SHP77 (cell line): ENCODE results near the gene RALGPS1.
"Not testable (repeated sequence)": the region's sequence is repeated elsewhere in the genome, so short reads cannot be mapped to it uniquely, and the experiment has no call there.

Source experiments
- DNase-seq, 2 experiments: peaks; one replicate each; lab custom pipeline; 2025; lab: John Stamatoyannopoulos, UW

Gene RALGPS1

DNA sequence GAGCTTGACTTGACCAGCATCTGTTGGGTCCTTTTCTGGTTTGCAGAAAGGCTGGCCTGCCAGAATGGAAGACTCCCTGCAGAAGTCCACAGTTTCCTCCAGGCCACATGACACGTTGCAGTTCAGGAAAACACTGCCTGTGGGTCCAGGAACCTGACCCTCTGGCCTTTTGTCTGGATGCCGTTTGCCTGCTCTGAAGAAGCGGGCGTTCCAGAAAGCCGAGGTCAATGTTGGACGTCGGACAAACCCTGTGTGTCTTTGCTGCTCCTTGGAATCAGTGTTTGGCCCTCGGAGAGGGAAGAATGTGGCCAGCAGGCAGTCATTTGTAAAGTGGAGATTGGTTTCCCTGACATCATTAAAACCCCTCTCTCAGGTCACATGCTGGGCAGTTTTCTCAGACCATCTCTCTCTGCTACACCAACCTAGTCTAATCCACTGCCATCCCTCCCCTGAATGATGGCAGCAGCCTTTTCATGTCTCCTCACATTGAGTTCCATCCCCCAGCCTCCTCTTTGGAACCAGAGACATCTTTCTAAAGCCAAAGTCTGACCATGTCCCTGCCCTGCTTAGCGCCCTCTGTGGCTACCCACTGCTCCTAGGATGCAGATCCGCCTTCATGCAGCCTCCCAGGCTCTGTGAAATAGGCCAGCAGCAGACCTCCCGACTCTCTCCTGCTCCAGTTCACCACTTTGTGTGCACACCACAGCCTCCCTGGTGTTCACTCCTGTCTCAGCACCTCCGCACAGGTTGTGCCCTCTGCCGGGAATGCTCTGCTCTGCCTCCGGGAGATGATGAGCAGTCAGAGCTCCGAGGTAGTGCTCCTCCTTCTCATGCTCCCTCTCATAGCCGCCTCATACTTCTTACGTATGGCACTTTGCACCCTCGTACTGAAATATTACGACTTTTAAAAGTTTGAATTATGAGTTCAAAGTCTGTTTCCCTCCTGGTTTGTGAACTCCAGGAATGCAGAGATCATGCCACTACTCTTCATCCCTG is 75.6 kb downstream of the RALGPS1 start:
- DNase-seq, result no peak

DNA sequence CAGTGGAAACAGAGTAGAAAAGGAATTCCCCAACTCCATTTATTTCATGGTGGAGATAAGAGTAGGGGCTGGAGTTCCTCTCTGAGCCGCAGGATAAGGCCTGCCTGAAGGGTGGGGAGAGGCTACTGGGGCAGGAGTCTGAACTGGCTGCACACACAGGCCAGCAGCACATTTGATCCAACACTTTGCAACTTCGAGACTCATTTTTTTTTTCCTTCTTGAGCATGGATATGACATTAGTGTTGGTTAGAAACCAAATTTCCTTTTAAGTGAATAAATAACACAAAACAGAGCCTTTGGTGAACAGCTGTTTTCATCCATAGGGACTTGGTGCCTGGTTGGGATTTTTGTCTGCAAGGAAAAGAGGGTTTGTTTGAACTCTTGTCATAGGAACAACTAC is 76.6 kb downstream of the RALGPS1 start:
- no peak for DNase-seq

DNA sequence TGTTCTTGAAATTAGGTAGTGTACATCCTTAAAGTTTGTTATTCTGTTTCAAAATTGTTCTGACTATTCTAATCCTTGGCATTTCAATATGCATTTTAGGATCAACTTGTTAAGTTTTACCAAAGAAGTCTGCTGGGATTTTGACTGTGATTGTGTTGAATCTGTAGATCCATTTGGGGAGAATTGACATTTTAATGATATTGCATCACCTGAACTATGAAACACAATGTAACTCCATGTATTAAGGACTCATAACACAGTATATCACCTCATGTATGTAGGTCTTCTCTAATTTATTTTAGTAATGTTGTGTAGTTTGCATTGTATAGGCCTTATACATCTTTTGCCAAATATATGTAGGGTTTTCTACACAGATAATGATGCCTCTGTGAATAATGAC is 77.8 kb downstream of the RALGPS1 start:
- DNase-seq, result no peak

DNA sequence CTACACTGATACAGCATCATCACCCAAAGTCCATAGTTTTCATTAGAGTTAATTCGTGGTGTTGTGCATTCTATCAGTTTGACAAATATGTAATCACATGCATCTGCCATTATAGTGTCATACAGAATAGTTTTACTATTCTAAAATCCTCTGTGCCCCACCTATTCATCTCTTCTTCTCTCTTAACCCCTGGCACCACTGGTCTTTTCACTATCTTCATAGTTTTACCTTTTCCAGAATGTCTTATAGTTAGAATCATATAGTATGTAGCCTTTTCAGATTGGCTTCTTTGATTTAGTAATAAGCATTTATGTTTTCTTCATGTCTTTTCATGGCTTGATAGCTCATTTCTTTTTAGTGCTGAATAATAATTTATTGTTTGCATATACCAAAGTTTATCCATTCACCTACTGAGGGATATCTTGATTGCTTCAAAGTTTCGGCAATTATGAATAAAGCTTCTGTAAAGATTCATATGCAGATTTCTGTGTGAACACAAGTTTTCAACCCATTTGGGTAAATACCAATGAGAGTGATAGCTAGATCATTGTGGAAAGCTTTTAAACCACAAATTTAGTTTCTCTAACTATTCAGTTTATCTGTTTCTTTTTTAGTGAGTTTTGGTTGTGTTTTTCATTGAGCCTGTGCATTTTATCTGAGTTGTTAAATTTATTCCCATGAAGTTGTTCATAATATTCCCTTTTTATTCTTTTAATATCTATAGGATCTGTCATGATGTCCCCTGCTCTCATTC is 84.9 kb downstream of the RALGPS1 start:
- DNase-seq, result no peak

DNA sequence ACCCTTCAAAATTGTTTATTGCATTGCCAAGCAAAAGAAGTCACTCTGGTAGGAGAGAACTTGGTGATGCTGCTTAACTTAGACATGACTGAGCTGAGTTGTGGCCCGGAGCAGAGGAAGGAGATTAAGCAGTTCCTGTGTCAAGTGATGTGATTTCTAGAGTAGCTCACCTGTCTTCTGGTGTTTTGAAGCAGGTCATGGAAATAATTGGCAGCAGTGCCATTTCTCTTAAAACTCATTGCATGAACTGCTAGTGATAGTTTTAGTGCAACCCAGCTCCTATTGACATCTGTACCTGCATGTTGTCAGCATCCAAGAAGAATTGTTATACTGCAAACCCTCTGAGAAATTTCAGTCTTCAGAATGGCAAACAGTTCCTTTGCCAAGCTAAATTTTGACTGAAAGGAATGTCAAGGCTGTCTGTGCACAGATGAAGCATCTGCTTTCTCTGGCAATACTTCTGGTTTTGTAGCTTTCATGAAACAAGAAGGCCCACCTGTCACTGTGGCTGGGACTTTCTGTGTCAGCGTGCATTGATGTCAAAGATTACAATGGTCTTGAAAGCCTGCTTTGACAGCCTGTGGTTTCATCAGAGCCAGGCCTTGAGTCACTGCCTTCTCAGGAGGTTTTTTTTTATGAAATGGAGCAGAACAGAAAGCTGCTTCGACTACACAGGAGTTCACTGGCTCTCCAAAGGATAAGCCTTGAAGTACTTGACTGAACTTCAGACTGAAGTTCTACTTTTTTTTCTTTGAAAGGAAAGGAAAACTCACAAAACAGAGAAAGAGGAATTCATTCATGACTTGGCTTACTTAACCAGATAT is 90.6 kb downstream of the RALGPS1 start:
- no peak for DNase-seq

DNA sequence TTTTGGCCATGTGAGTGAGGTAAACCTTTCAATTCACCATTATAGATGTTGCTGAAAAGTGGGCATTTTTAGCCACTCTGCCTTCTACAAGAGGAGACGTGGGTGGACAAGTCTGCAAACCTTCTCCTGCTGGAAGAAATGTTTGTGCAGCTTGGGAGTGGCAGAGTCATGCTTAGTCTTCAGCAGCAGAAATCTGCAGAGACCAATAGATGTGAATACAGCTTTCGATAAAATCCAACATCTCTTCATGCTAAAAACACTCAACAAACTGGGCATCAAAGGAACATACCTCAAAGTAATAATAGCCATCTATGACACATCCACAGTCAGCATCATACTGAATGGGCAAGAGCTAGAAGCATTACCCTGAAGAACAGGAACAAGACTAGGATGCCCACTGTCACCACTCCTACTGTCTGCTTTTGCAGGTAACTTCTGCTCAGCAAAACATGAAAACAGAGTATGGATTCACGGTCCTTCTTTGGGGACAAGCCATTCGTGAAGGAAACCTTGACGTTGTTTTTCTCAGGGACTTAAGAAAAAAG is 91.3 kb downstream of the RALGPS1 start:
- DNase-seq, result no peak

DNA sequence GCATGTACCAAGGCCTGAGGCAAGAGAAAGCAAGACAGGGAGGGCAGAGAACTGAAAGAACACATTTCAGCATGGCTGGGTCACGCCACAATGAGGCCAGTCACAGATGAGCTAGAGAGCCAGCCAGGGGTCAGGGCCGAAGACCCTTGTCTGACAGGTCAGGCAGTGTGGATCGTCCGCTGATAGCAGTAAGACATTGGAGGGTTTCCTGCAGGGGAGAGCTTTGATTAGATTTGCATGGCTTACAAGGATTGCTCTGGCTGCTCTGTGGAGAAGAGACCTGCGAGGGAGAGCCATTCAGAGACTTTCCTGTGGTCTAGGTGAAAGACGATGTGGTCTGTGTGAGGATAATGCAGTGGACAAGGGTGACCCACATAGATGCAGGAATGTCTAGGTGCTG is 93.1 kb downstream of the RALGPS1 start:
- no peak for DNase-seq

DNA sequence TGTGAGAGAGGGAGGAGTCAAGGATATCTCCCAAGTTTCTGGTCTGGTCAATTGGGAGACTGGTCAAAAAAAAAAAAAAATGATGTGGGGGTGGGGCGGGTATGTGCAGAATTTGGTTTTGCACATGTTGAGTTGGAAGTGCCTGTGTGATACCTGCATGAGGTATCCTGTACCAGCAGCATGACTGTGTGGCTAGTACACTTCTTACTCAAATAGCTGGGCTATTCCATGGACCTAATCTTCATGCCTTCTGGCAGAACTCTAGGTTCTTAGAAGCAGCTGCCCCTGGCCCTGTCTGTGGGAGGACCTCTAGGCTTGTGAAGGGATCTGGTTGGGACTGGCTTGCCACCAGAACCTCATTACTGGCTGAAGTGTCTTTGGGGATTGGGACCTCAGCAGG is 93.5 kb downstream of the RALGPS1 start:
- DNase-seq, result no peak

DNA sequence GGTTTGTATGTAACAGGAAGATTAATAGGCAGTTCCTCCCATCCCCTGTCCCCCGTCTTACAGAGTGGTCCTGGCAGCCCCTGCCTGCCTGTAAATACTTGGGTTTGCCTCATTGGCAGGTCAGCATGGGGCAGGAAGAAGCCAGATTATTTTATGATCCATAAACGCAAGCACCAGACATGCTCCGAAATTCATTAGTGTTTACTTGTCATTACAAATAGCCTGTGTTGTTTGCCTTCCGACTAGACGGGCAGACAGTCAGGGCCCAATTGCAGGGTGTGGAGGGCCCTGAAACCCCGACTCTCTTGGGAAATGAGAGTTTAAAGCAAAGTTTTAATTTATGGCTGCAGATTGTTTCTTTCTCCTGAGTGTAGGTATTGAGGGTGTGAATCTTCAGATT is 97.2 kb downstream of the RALGPS1 start:
- no peak for DNase-seq

DNA sequence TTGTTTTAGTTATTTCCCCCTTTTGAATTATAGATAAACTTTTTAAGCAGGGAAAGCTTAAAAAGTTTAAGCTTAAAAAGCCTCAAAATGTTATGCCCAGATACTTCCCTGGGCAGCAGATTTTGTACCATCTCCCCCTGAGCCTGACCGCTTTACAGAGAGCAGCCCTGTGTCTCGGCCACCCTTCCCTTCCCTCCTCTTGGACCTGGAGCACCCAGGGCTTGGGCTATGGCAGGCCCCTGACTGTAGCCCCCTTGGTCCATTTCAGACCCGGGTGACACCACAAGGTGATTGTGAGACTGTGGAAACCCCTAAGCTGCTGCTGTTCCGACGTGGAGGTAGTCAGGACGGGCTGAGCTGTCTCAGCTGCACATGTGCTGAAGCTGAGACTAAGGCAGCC is 97.7 kb downstream of the RALGPS1 start:
- no peak for DNase-seq

DNA sequence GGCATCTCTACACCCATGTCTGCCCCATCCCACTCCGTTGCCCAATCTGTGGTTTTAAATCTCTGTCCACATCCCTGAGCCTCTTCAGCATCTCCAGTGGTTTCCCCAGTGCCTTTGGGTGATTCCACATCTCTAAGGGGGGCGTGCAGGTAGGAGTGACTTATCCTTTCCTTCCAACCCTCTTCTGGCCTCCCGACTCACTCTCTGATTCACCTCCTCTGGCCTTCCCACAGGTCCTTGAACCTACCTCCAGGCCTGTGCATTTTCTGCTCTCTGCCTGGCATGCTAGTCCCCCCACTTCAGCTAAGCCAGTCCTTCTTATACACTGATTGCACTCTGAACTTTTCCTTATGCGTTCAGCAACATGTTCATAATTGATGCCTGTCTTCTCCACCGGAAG is 99.0 kb downstream of the RALGPS1 start:
- DNase-seq, result no peak

DNA sequence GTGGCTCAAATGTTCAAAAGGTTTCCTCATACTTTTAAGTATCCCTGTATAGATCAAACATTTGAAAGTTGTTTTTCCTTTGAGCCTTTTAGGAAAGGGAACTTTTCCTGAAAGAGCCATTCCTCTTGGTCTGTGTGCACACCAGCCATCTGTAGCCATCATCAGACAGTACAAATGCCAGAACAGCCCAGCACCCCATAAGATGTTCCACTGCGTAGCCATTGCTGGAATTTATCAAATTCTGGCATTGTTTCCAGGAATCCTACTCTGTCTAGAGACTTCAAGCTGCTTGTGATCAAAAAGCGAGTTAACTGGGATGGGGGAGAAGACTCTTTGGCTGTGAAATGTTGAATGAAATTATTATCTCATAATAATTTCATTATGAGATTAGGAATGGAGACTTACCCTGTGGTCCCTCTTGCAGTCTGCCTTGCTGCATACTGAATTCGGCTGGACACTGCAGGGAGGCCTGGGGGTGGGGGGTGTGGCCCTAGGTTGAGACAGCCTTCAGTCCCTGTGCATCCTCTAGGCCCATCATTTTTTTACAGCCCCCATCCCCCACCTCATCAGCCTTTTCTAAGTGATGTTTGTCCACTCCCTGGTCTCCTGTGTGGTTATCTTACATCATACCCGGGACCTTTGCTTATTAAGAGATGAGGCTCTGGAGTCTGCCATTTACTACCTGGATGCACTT is 99.8 kb downstream of the RALGPS1 start:
- DNase-seq, result no peak

DNA sequence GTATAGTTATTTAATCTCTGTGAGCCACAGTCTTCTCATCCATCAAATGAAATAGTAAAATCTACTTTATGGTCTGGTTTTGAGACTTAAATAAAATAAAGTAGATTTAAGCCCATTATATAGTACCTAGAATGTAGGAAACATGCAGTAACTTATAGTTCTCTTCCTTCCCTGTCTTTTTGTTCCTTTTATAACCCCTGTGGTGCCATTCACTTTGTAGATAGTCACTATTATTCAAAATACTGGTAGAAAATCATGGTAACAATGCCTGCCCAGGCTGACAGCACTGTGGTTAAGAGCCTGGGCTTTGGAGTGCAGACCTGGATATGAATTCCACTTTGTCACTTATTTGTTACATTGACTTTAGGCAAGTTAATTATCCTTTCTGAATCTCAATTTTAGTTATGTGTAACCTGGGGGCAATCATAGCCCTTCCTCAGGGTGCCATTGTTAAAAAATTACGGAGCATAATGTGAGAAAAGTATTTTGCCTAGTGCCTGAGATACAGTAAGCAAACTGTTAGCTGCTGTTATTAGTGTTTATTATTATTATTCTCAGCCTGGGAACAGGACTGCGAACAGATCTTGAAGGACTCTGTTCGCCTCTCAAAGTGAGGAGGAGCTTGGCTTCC is 100.4 kb downstream of the RALGPS1 start:
- no peak for DNase-seq

DNA sequence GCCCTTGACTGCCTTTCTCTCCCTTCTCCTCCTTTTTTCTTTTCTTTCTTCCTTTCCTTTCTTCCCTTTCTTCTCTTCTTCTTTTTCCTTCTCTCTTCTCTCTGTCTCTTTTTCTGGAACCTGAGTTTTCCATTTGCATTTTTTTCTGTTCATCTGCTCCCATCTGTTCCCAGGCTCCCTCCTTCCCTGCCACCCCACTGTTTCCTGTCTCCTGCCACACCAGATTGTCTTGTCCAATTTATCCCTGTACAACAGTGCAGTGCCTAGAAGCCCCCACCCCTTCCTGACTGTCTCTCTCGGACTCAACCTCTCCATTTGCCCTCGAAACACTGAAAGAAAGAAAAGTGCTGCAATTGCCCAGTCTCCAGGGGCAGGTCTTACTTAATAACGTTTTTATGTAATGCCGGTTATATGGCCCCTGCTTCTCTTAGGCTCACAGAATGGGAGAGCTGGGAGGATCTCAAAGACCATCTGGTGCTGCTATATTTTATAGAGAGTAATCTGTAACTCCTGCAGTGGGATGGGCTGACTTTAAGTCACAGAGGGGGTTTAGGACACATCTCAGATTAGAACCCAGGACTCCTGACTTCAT is 101.4 kb downstream of the RALGPS1 start:
- no peak for DNase-seq

DNA sequence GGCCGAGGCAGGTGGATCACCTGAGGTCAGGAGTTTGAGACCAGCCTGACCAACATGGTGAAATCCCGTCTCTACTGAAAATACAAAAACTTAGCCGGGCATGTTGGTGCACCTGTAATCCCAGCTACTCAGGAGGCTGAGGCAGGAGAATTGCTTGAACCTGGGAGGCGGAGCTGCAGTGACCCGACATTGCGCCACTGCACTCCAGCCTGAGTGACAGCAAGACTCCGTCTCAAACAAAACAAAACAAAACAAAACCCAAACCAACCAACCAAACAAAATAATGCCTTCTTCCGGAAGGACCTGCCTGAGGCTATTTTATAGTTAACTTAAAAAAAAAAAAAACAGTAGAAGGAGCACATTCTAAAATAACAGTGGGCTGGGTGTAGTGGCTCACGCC is 103.4 kb downstream of the RALGPS1 start:
- DNase-seq, result not testable (repeated sequence)

DNA sequence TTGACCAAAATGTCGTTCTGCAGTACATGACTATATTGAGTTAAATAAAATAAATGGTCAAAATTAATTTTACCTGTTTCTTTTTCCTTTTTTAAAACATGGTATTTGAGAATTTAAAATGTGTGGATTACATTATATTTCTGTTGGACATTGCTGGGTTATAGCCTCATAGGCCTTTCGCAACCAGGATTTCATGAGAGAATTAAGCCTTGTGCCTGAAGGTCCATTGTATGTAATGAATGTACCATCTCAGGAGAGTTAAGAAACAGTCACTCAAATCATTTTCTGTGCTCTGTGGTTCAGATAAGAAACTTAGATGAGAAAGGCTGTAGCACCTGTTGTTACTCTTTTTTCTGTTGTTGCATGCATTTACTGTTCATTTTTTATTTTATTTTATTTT is 104.4 kb downstream of the RALGPS1 start:
- DNase-seq, result no peak

DNA sequence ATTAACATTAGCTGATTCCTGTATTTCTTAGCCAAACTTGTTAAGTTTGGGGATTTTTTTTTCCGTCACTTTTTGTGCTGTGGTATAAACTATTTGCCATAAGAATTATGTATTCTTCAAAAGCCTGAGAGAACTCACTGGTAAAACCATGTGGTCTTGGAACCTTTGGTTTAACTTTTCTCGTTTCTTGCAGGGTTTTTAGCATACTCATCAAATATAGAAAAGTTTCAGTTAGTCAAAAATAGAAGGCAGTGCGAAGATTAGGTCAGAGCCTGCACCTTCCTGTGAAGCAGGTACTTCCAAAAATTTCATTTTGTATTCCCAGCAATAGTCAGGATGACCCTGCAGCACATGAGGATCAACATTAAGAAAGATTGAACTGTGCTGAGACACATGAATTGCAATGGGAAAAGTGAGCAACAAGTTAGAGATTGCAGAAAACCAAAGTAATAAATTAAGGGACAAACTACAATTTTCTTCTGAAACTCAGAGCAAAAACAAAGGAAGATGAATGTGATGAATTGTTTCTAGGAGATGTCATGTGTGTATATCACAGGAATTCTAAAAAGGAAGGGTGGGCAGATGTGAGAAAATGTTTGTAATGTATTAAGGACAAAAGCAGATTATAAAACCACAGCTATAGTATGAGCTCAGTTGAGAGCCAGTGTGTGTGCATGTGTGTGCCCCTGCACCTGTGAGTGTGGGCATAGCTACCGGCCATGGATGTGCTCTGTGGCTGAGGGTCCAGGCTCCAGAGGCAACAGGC is 105.6 kb downstream of the RALGPS1 start:
- no peak for DNase-seq

DNA sequence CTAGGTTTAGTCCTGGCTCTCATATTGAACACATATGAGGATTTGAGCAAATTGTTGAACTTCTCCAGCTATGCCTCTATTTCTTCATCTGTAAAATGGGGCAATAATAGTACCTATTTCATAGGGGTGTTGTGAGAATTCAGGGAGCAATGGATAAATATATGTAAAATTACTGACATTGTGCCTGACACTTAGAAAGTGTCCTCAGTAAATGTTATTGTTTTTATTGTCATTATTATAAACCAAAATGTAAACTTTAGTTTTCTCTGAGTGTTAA is 106.2 kb downstream of the RALGPS1 start:
- DNase-seq, result no peak

DNA sequence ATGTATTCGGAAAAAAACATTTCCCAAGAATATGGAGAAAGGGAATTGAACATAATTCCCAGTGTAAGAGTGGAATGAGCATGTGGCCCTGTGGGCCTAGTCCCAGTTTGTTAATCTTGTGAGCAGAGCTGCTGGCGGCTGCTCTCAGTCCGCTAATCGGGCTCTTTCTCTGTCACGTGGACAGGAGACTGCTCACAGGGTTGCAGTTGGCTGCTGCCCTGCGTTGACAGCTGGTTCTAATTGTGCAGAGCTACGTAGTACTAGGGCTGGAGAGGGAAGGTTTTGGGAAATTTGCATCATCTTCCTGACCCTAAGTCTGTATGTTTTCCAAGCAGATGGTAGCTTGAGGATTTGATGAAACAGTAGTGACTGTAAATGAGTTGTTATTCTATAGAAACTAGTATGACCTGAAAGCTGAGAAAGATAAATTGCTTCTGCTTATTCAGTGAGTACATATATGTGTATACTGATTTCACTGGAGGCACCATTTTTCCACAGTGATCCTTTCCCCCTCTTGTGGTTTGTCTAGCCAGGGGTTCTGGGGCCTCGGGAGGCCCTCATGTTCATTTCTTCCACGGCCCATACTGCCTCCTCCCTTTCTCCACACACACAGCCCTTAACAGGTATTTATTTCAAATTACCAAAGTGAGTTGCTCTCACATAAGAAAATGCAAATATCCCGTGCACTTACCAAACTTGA is 107.2 kb downstream of the RALGPS1 start:
- DNase-seq, result peak; percentile 65 to 85
